ENCODE results near the gene GLT6D1. TPM values are rescaled to one million over a fixed set of nuclear protein-coding genes. Genes with fewer than 3 reads are reported as not detected.

GLT6D1 gene
- not detected in 2 replicates for total RNA-seq

- no peak for TF ChIP-seq CTCF (IDR thresholded peaks at IDR 0.05; ENCODE audit: insufficient read depth, low read length, poor library complexity, severe bottlenecking)
- DNase-seq (ENCODE audit: low read depth) = no peak
- Histone ChIP-seq H3K27me3 (ENCODE audit: control insufficient read depth, insufficient read depth, low read length) (no peaks in the 10 kb centered on the region), H3K36me3 (ENCODE audit: control insufficient read depth, insufficient read depth, low read length) (no peaks in the 10 kb centered on the region), H3K4me3 (ENCODE audit: low read depth, low read length) (no peak within 1 kb of the TSS)
Measured at GRCh38 chr9:135639196-135639595, at the start of gene GLT6D1. Gene GLT6D1 (minus strand): TSS chr9:135639540. CDS start chr9:135639187, 353 bp downstream.

- no peak for DNase-seq (ENCODE audit: low read depth)
- Histone ChIP-seq H3K36me3 (ENCODE audit: control insufficient read depth, insufficient read depth, low read length) (no peaks in the 10 kb centered on the region), H3K4me3 (ENCODE audit: low read depth, low read length) (no peak overlapping the region), H3K27me3 (ENCODE audit: control insufficient read depth, insufficient read depth, low read length) (peaks cover 4% of the 10 kb centered on the region)
- TF ChIP-seq CTCF (IDR thresholded peaks at IDR 0.05; ENCODE audit: insufficient read depth, low read length, poor library complexity, severe bottlenecking) = no peak
Measured at GRCh38 chr9:135689011-135689410, 49.7 kb upstream of the GLT6D1 start.

GRCh38 chr9:135687216-135687615, 47.9 kb upstream of the GLT6D1 start:
- H3K4me3 ChIP-seq (ENCODE audit: low read depth, low read length) = no peak overlapping the region
- no peaks in the 10 kb centered on the region for H3K27me3 ChIP-seq (ENCODE audit: control insufficient read depth, insufficient read depth, low read length)
- DNase-seq (ENCODE audit: low read depth) = no peak
- no peak for TF ChIP-seq CTCF (IDR thresholded peaks at IDR 0.05; ENCODE audit: insufficient read depth, low read length, poor library complexity, severe bottlenecking)
- no peaks in the 10 kb centered on the region for H3K36me3 ChIP-seq (ENCODE audit: control insufficient read depth, insufficient read depth, low read length)

GRCh38 chr9:135684691-135685090, 45.4 kb upstream of the GLT6D1 start:
- Histone ChIP-seq H3K27me3 (ENCODE audit: control insufficient read depth, insufficient read depth, low read length) (no peaks in the 10 kb centered on the region), H3K36me3 (ENCODE audit: control insufficient read depth, insufficient read depth, low read length) (no peaks in the 10 kb centered on the region), H3K4me3 (ENCODE audit: low read depth, low read length) (no peak overlapping the region)
- no peak for TF ChIP-seq CTCF (IDR thresholded peaks at IDR 0.05; ENCODE audit: insufficient read depth, low read length, poor library complexity, severe bottlenecking)
- DNase-seq (ENCODE audit: low read depth) = no peak

- TF ChIP-seq CTCF (IDR thresholded peaks at IDR 0.05; ENCODE audit: insufficient read depth, low read length, poor library complexity, severe bottlenecking) = no peak
- no peak for DNase-seq (ENCODE audit: low read depth)
- no peaks in the 10 kb centered on the region for H3K27me3 ChIP-seq (ENCODE audit: control insufficient read depth, insufficient read depth, low read length)
- no peaks in the 10 kb centered on the region for H3K36me3 ChIP-seq (ENCODE audit: control insufficient read depth, insufficient read depth, low read length)
- no peak overlapping the region for H3K4me3 ChIP-seq (ENCODE audit: low read depth, low read length)
Measured at GRCh38 chr9:135683401-135684034, 44.2 kb upstream of the GLT6D1 start.

GRCh38 chr9:135681161-135681560, 41.8 kb upstream of the GLT6D1 start:
- Histone ChIP-seq H3K4me3 (ENCODE audit: low read depth, low read length) (no peak overlapping the region), H3K27me3 (ENCODE audit: control insufficient read depth, insufficient read depth, low read length) (no peaks in the 10 kb centered on the region), H3K36me3 (ENCODE audit: control insufficient read depth, insufficient read depth, low read length) (no peaks in the 10 kb centered on the region)
- no peak for DNase-seq (ENCODE audit: low read depth)
- TF ChIP-seq CTCF (IDR thresholded peaks at IDR 0.05; ENCODE audit: insufficient read depth, low read length, poor library complexity, severe bottlenecking) = no peak

All from kidney epithelial cell (primary cell).